Osteocyte (in vitro differentiated cells): ENCODE data around the gene INSYN2B. TPM values are rescaled to one million over a fixed set of nuclear protein-coding genes. Genes with fewer than 3 reads are reported as not detected.

ENCODE experiments used
- DNase-seq: peaks from one replicate; pipeline ENCODE4 v3.0.0; 2021; ENCODE audit warnings: mixed read lengths; ENCODE audit not compliant: unreplicated experiment; ENCODE audit errors: extremely low spot score
- H3K27ac Mint-ChIP-seq: one replicate; pipeline ENCODE4 v1.8.0; 2021; ENCODE audit warnings: mild to moderate bottlenecking, mixed read lengths; ENCODE audit not compliant: unreplicated experiment
- H3K27me3 Mint-ChIP-seq: one replicate; pipeline ENCODE4 v1.8.0; 2021; ENCODE audit warnings: mixed read lengths; ENCODE audit not compliant: unreplicated experiment
- H3K36me3 Mint-ChIP-seq: one replicate; pipeline ENCODE4 v1.8.0; 2021; ENCODE audit warnings: mixed read lengths; ENCODE audit not compliant: unreplicated experiment
- H3K4me1 Mint-ChIP-seq: one replicate; pipeline ENCODE4 v1.8.0; 2021; ENCODE audit warnings: mixed read lengths; ENCODE audit not compliant: unreplicated experiment
- H3K4me3 Mint-ChIP-seq: one replicate; pipeline ENCODE4 v1.8.0; 2021; ENCODE audit warnings: mild to moderate bottlenecking, moderate library complexity, mixed read lengths; ENCODE audit not compliant: unreplicated experiment
- H3K9me3 Mint-ChIP-seq: one replicate; pipeline ENCODE4 v1.8.0; 2021; ENCODE audit warnings: mixed read lengths; ENCODE audit not compliant: unreplicated experiment
- CTCF ChIP-seq: fragments of 200-600 bp; sonication (generic); IDR thresholded peaks from 2 replicates; pipeline ENCODE4 v1.5.0; 2021; ENCODE audit warnings: antibody characterized with exemption, mild to moderate bottlenecking, moderate library complexity
- total RNA-seq: library from RNA; stranded (reverse); gene quantifications from 2 replicates; pipeline ENCODE4 v1.2.1, GENCODE V29; 2021

Gene INSYN2B
- total RNA-seq, 1 donor from 2014 or later: 2.7 TPM

GRCh38 chr5:169875731-169876130 is 104.6 kb downstream of the INSYN2B start:
- Mint-ChIP-seq H3K27ac (no peak overlapping the region), H3K36me3 (peaks cover 9% of the 10 kb centered on the region), H3K4me3 (no peak overlapping the region), H3K4me1 (peaks cover 11% of the 10 kb centered on the region), H3K9me3 (no peaks in the 10 kb centered on the region), H3K27me3 (no peaks in the 10 kb centered on the region)
- TF ChIP-seq CTCF: no peak
- DNase-seq: no peak

- Mint-ChIP-seq H3K4me1 (peaks cover 11% of the 10 kb centered on the region), H3K27ac (no peak overlapping the region), H3K9me3 (no peaks in the 10 kb centered on the region), H3K36me3 (peaks cover 9% of the 10 kb centered on the region), H3K4me3 (no peak overlapping the region), H3K27me3 (no peaks in the 10 kb centered on the region)
- no peak for TF ChIP-seq CTCF
- no peak for DNase-seq
Observed at GRCh38 chr5:169875091-169875728, 105.1 kb downstream of the INSYN2B start.

GRCh38 chr5:169874621-169875020 is 105.7 kb downstream of the INSYN2B start:
- H3K36me3 Mint-ChIP-seq: peaks cover 9% of the 10 kb centered on the region

GRCh38 chr5:169873642-169874041 is 106.7 kb downstream of the INSYN2B start:
- Mint-ChIP-seq H3K9me3 (no peaks in the 10 kb centered on the region), H3K4me1 (peaks cover 8% of the 10 kb centered on the region), H3K4me3 (no peak overlapping the region), H3K27ac (peak overlapping the region; percentile 42), H3K36me3 (peaks cover 7% of the 10 kb centered on the region), H3K27me3 (no peaks in the 10 kb centered on the region)
- no peak for DNase-seq
- TF ChIP-seq CTCF: no peak

More at GRCh38 chr5:169874621-169875020, 105.7 kb downstream of the INSYN2B start:
- no peak for TF ChIP-seq CTCF
- no peak for DNase-seq
- no peak overlapping the region for H3K4me3 Mint-ChIP-seq
- no peaks in the 10 kb centered on the region for H3K27me3 Mint-ChIP-seq
- peaks cover 11% of the 10 kb centered on the region for H3K4me1 Mint-ChIP-seq
- no peak overlapping the region for H3K27ac Mint-ChIP-seq
- H3K9me3 Mint-ChIP-seq: no peaks in the 10 kb centered on the region

- DNase-seq: no peak
- Mint-ChIP-seq H3K9me3 (no peaks in the 10 kb centered on the region), H3K4me1 (peaks cover 8% of the 10 kb centered on the region), H3K27me3 (no peaks in the 10 kb centered on the region), H3K36me3 (peaks cover 2% of the 10 kb centered on the region), H3K27ac (no peak overlapping the region), H3K4me3 (no peak overlapping the region)
- no peak for TF ChIP-seq CTCF
Observed at GRCh38 chr5:169871826-169872490, 108.3 kb downstream of the INSYN2B start.
